ENCODE results near the gene RWDD3.
A peak's percentile ranks its signal among the peaks of the same experiment; 100 is the strongest.

RWDD3 gene

DNA sequence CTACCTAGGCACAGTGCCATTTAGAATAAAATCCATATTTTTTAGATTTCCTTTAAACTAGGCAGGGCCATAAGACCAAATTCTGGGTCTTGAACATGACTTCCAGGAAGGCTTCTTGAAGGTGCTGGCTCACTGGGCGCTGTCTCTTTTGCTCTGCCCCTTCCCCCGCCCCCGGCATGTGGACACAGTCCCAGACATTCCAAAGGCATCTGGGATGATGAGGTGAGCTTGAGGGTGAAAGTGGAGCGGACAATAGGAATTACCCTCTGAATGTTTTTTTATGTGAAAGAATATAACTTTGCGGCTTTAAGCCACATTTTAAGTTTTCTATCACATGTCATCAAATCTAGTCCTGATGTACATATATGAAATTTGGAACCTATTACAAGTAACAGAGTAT, 29.4 kb downstream of the RWDD3 start:
- no peak overlapping the region for H3K4me3 ChIP-seq (ENCODE audit: low read length)
- DNase-seq (ENCODE audit: low read depth), result no peak
- TF ChIP-seq, protein P1, sequence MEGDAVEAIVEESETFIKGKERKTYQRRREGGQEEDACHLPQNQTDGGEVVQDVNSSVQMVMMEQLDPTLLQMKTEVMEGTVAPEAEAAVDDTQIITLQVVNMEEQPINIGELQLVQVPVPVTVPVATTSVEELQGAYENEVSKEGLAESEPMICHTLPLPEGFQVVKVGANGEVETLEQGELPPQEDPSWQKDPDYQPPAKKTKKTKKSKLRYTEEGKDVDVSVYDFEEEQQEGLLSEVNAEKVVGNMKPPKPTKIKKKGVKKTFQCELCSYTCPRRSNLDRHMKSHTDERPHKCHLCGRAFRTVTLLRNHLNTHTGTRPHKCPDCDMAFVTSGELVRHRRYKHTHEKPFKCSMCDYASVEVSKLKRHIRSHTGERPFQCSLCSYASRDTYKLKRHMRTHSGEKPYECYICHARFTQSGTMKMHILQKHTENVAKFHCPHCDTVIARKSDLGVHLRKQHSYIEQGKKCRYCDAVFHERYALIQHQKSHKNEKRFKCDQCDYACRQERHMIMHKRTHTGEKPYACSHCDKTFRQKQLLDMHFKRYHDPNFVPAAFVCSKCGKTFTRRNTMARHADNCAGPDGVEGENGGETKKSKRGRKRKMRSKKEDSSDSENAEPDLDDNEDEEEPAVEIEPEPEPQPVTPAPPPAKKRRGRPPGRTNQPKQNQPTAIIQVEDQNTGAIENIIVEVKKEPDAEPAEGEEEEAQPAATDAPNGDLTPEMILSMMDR (conservative IDR thresholded peaks at IDR 0.05; ENCODE audit: low read depth, low read length), result no peak

DNA sequence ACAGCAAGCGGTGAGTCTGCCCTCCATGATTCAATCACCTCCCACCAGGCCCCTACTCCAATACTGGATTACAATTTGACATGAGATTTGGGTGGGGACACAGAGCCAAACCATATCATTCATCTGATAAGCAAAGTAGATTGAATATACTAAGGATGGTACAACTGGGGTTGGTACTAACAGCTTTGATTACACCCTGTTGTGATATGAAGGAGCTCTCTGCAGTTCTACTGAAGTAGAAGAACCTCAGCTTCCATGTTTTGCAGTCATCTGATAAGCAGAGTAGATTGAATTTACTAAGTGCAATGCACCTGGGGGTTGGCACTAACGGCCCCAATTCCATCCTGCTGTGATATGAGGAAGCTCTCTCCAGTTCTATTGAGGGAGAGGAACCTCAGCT, 31.1 kb downstream of the RWDD3 start:
- DNase-seq (ENCODE audit: low read depth), result no peak
- no peak overlapping the region for H3K4me3 ChIP-seq (ENCODE audit: low read length)
- TF ChIP-seq, protein P1 (conservative IDR thresholded peaks at IDR 0.05; ENCODE audit: low read depth, low read length), result no peak

DNA sequence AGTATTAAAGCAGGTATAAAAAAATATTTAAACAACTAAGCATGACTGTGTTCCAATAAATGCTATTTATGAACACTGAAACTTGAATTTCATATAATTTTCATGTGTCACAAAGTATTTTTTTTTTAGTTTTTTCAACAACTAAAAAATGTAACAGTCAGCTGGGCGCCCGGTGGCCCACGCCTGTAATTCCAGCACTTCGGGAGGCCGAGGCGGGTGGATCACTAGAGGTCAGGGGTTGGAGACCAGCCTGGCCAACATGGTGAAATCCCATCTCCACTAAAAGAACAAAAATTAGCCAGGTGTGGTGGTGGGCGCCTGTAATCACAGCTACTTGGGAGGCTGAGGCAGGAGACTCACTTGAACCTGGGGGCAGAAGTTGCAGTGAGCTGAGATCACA, 42.4 kb downstream of the RWDD3 start:
- no peak overlapping the region for H3K4me3 ChIP-seq (ENCODE audit: low read length)
- no peak for DNase-seq (ENCODE audit: low read depth)
- TF ChIP-seq, protein P1 (conservative IDR thresholded peaks at IDR 0.05; ENCODE audit: low read depth, low read length), result no peak

DNA sequence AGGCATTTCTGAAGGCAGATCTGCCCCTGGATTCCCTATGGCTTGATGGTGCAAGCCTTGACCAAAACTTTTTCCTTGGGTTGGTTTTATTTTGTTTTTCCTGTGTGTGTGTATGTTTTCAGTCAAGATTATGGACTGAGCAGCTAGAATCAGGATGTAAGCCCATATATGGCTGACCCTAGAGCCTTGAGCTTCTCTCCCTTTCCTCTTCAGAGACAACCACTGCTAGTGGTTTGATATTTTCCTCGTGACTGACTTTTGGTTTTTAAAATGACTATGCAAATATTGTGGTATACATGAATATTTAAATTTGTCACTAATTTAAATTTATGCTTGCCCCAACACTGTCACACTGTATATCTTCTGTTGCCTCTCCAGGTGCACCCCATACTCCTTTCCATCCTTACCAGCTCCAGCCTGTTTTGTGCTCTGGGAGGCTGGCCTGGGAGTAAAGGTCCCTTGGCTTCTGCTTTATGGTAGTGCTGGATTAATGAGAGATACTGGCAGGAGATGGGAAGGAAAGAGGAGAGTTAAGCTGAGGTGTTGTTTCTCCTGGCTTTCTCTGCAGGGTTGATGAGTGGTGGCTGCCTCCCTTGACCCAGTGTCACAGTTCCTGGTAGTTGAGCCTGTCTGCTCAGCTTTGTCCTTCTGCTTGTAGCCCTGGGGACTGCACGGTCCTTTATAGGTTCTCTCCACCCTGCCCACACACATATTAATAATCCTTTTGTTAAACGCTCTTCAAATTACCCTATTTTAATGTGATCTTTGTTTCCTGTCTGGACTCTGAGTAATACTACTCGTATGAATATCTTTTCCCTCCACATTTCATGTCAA, 44.4 kb downstream of the RWDD3 start:
- H3K4me3 ChIP-seq (ENCODE audit: low read length), result no peak overlapping the region
- TF ChIP-seq, protein P1 (conservative IDR thresholded peaks at IDR 0.05; ENCODE audit: low read depth, low read length), result no peak
- DNase-seq (ENCODE audit: low read depth), result no peak

DNA sequence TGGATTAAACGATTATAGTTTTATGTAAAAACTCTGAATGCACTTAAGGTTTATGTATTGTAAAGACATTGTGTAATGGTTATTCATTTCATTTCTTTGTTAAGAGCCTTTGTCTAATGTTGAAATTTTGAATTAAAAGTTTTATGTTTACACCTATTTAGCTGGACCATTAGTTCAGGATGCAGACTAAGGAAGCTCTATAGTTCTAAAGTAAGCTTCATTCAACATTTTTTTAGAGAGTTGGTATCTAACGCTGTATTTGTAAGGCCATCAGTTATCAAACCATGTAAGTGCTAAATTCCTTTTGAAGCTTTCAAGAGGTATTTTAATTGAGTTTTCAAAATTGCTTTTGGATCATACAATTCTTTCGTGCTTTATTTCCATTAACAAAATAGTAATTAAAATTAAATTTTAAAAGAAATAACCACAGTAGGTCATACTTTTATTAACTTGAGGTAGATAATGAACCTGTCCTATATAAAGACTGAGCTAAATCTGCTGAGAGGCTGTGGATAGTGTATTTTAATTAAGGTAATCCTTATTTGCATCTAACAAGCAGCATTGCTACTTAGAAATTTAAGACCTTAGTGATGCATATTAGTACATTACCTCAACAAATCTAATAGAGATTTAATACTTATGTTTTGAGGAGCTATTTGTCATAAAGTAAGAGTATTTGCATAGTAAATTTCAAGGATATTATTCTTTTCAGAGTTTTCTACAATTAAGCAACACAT, 47.9 kb downstream of the RWDD3 start:
- TF ChIP-seq, protein P1 (conservative IDR thresholded peaks at IDR 0.05; ENCODE audit: low read depth, low read length), result no peak
- no peak for DNase-seq (ENCODE audit: low read depth)

DNA sequence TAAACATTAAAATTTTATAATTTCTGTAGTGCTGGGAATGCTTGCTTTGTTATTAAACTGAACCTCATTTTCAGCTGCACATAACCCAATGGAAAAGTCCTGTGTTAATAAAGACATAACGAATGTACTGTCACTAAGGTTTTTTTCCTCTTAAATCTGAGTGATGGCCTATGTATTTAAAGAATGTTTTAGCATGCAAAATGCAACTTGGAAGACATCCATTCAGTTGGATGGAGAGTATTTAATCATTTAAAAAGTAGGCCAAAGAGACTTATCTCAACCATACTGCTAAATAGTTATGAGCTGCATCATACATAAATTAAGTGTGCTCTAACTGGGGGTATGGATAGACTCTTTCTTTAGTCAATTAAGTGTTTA, 48.5 kb downstream of the RWDD3 start:
- no peak overlapping the region for H3K4me3 ChIP-seq (ENCODE audit: low read length)
- TF ChIP-seq, protein P1 (conservative IDR thresholded peaks at IDR 0.05; ENCODE audit: low read depth, low read length), result no peak
- peak; percentile 8 for DNase-seq (ENCODE audit: low read depth)

More for the DNA sequence above, 47.9 kb downstream of the RWDD3 start:
- no peak overlapping the region for H3K4me3 ChIP-seq (ENCODE audit: low read length)
